Stimulated activated naive CD8-positive, alpha-beta T cell treated with anti-CD3 and anti-CD28 coated beads, Interleukin-15, Interleukin-2, amounts not matched to agents 100 ng/mL and 50 ng/mL, for 24 hours (primary cell): ENCODE results near the gene ZNF724.
A peak's percentile ranks its signal among the peaks of the same experiment; 100 is the strongest.
"Not testable (repeated sequence)": the region's sequence is repeated elsewhere in the genome, so short reads cannot be mapped to it uniquely, and the experiment has no call there.

Experiments
- H3K27ac Mint-ChIP-seq: one replicate; pipeline ENCODE4 v1.8.0; 2021; ENCODE audit warnings: mild to moderate bottlenecking, mixed read lengths
- H3K27me3 Mint-ChIP-seq: one replicate; pipeline ENCODE4 v1.8.0; 2021; ENCODE audit warnings: mixed read lengths
- H3K36me3 Mint-ChIP-seq: one replicate; pipeline ENCODE4 v1.8.0; 2021; ENCODE audit warnings: low read depth, mixed read lengths
- H3K4me1 Mint-ChIP-seq: one replicate; pipeline ENCODE4 v1.8.0; 2021; ENCODE audit warnings: low read depth, mixed read lengths
- H3K4me3 Mint-ChIP-seq: one replicate; pipeline ENCODE4 v1.8.0; 2021; ENCODE audit warnings: mild to moderate bottlenecking, mixed read lengths
- H3K9me3 Mint-ChIP-seq: one replicate; pipeline ENCODE4 v1.8.0; 2021; ENCODE audit warnings: mixed read lengths

Gene ZNF724

DNA sequence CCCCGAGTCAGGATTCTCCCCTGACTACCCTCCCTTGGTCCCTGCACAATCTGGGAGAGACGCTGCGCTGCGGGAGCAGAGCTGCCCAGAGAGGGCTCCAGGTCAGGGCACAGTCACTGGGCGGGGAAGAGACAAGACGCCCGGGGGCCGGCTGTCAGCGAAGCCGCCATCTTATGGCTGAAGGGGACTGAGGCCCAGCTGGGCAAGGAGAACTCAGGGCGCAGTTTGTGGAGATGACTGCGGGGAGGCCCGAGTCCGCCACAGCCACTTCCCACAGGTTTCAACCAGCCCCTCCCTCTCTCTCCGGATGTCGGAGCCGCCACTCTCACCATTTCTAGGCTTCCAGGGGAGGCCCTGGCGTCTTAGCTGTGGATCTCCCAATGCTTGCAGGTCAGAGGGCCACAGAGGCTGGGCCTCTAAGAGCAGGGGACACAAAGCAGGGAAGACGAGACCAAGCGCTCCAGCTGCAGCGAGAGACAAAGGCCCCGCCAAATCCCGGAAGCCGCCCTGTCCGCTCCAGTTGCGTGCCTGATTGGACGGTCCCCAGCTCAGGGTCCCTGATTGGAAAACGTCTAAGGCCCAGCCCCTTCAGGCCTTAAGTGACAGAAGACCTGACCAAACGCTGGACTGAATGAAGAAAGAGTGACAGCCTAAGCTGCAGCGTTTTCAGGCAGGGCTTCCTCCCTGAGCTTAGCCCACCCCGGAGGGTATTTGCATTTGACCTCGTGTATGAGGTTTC is at the start of gene ZNF724:
Gene ZNF724 (minus strand): TSS at position 484 of the 739 bp plus-strand sequence. CDS start 152 bp downstream, at position 332.
- Mint-ChIP-seq H3K36me3 (peaks cover 40% of the 10 kb centered on the region), H3K4me3 (peak within 1 kb of the TSS; percentile 94), H3K9me3 (no peaks in the 10 kb centered on the region), H3K27me3 (no peaks in the 10 kb centered on the region), H3K27ac (peak within 1 kb of the TSS; percentile 88), H3K4me1 (peaks cover 13% of the 10 kb centered on the region)

DNA sequence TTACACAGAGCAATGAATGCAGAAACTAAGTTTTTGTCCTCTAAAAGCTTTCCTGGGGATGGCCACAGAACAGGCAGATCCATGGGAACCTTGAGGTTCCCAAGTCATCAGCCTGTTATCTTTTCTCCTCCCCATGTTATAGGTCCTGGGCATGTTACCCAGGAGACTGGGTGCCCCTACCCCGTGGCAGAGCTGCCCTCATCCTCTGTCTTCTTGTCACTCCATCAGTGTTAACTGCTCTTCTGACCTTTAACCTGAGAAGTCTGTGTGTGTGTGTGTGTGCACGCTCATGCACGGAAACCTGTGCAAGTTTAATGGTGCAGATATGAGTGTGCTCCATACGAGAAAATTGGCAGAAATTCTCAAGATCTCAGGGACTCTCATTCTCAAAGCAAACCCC is 43.9 kb upstream of the ZNF724 start:
- H3K36me3 Mint-ChIP-seq = peaks cover 4% of the 10 kb centered on the region
- no peaks in the 10 kb centered on the region for H3K27me3 Mint-ChIP-seq
- no peaks in the 10 kb centered on the region for H3K4me1 Mint-ChIP-seq
- H3K4me3 Mint-ChIP-seq = no peak overlapping the region
- H3K9me3 Mint-ChIP-seq = peaks cover 19% of the 10 kb centered on the region
- H3K27ac Mint-ChIP-seq = no peak overlapping the region

DNA sequence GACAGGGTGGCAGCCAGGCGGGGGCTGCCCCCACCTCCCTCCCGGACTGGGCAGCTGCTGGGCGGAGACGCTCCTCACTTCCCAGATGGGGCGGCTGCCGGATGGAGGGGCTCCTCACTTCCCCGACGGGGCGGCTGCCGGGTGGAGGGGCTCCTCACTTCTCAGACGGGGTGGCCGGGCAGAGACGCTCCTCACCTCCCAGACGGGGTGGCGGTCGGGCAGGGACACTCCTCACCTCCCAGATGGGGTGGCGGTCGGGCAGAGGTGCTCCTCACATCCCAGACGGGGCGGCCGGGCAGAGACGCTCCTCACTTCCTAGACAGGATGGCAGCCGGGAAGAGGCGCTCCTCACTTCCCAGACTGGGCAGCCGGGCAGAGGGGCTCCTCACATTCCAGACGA is 39.8 kb upstream of the ZNF724 start:
- H3K36me3 Mint-ChIP-seq, H3K27ac Mint-ChIP-seq, H3K4me1 Mint-ChIP-seq, H3K4me3 Mint-ChIP-seq, H3K27me3 Mint-ChIP-seq: not testable (repeated sequence)
- peaks cover 17% of the 10 kb centered on the region for H3K9me3 Mint-ChIP-seq

DNA sequence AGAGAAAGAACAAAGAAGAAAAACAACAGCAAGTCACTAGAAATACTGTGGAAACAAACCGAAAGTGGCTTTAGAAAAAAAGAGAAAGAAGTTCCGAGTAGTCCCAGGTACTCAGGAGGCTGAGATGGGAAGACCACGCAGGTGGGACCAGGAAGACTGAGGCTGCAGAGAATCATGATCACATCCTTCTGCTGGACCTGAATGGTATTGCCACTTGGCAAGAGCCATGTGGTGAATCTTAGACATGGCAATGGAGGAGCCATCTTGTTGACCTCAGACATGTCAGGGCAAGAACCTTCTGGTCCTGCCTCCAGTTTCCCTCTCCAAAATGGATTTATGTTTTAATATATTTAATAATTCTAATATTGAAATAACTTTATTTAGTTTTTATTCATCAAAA is 37.4 kb upstream of the ZNF724 start:
- no peak overlapping the region for H3K4me3 Mint-ChIP-seq

DNA sequence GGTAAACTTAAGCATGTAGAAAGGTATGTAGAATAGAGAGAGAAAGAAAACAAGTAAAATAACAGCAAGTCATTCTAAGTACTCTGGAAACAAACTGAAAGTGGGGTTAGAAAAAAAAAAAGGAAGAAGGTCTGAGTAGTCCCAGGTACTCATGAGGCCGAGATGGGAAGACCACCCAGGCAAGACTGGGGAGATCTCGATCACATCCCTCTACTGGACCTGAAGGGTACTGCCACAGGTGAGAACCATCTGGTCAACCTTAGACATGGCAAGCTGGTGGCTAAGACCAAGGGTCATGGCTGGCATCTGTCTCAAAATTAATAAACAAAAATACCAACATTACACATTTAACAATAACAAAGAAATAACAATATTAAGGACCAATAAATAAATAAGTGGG is 36.3 kb upstream of the ZNF724 start:
- Mint-ChIP-seq H3K4me3 (no peak overlapping the region), H3K27me3 (no peaks in the 10 kb centered on the region), H3K9me3 (peaks cover 16% of the 10 kb centered on the region), H3K36me3 (peaks cover 3% of the 10 kb centered on the region), H3K4me1 (peaks cover 3% of the 10 kb centered on the region), H3K27ac (no peak overlapping the region)

More for the DNA sequence above, 37.4 kb upstream of the ZNF724 start:
- H3K9me3 Mint-ChIP-seq = peaks cover 16% of the 10 kb centered on the region
- H3K27me3 Mint-ChIP-seq = no peaks in the 10 kb centered on the region
- no peak overlapping the region for H3K27ac Mint-ChIP-seq
- H3K4me1 Mint-ChIP-seq = peaks cover 3% of the 10 kb centered on the region
- H3K36me3 Mint-ChIP-seq = peaks cover 3% of the 10 kb centered on the region

DNA sequence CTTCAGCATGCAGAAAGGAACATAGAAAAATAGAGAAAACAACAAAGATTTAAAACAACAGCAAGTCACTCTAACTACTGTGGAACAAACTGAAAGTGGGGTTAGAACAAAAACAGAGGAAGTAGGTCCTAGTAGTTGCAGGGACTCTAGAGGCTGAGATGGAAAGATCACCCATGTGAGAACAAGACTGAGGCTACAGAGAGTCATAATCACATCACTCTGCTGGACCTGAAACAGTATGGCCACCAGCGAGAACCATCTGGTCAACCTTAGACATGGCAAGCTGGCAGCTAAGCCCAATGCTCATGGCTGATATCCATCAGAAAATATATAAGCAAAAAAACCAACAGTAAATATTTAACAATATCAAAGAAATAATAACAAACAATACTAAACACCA is 35.8 kb upstream of the ZNF724 start:
- Mint-ChIP-seq H3K4me3 (no peak overlapping the region), H3K9me3 (peaks cover 16% of the 10 kb centered on the region), H3K4me1 (peaks cover 3% of the 10 kb centered on the region), H3K27me3 (no peaks in the 10 kb centered on the region), H3K36me3 (peaks cover 3% of the 10 kb centered on the region), H3K27ac (no peak overlapping the region)

DNA sequence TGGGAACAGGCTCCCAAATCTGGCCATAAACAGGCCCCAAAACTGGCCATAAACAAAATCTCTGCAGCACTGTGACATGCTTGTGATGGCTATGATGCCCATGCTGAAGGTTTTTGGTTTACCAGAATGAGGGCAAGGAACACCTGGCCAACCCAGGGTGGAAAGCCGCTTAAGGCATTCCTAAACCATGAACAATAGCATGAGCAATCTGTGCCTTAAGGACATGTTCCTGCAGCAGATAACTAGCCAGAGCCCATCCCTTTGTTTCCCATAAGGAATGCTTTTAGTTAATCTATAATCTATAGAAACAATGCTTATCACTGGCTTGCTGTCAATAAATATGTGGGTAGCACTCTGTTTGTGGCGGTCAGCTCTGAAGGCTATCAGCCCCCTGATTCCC is 35.1 kb upstream of the ZNF724 start:
- H3K4me1 Mint-ChIP-seq, H3K36me3 Mint-ChIP-seq, H3K27me3 Mint-ChIP-seq, H3K4me3 Mint-ChIP-seq, H3K27ac Mint-ChIP-seq: not testable (repeated sequence)
- peaks cover 16% of the 10 kb centered on the region for H3K9me3 Mint-ChIP-seq

DNA sequence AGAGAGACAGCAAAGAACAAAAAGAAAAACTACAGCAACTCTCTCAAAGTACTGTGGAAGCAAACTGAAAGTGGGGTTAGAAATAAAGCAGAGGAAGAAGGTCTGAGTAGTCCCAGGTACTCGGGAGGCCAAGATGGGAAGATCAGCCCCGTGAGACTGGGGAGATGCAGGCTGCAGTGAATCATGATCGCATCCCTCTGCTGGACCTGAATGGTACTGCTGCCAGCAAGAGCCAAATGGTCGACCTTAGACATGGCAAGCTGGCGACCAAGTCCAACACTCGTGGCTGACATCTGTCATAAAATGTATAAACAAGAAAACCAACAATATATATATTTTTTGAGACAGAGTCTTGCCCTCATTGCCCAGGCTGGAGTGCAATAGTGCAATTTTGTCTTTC is 33.7 kb upstream of the ZNF724 start:
- Mint-ChIP-seq H3K27me3 (no peaks in the 10 kb centered on the region), H3K36me3 (peaks cover 3% of the 10 kb centered on the region), H3K9me3 (peaks cover 16% of the 10 kb centered on the region), H3K27ac (no peak overlapping the region), H3K4me1 (peaks cover 3% of the 10 kb centered on the region), H3K4me3 (no peak overlapping the region)

DNA sequence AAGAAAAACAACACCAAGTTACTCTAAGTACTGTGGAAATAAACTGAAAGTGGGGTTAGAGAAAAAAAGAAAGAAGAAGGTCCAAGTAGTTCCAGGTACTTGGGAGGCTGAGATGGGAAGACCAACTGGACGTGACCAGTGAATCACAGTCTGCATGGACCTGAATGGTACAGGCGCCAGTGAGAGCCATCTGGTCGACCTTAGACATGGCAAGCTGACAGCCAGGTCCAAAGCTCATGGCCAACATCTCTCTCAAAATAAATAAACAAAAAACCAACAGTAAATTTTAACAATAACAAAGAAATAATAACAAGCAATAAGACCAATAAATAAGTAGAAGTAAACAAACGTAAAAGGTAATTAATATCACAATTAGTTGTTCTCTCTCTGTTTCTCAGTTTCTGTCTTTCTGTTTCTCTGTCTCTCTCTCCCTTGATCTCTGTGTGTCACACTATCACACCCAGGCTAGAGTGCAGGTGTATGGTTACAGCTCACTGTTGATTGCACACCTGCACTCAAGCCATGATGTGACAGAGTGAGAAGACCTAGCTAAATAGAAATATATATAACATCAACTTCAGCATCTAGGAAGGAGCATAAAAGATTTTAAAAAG is 31.6 kb upstream of the ZNF724 start:
- H3K9me3 Mint-ChIP-seq = peaks cover 10% of the 10 kb centered on the region
- H3K4me3 Mint-ChIP-seq = no peak overlapping the region
- peaks cover 3% of the 10 kb centered on the region for H3K36me3 Mint-ChIP-seq
- no peaks in the 10 kb centered on the region for H3K27me3 Mint-ChIP-seq
- peaks cover 3% of the 10 kb centered on the region for H3K4me1 Mint-ChIP-seq
- no peak overlapping the region for H3K27ac Mint-ChIP-seq

DNA sequence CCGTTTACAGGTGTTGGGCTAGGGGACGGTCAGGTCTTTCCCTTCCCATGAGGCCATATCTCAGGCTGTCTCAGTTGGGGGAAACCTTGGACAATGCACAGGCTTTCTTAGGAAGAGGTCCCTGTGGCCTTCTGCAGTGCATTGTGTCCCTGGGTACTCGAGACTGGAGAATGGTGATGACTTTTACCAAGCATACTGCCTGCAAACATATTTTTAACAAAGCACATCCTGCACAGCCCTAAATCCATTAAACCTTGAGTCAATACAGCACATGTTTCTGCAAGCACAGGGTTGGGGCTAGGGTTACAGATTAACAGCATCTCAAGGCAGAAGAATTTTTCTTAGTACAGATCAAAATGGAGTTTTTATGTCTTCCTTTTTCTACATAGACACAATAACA is 27.9 kb upstream of the ZNF724 start:
- not testable (repeated sequence) for H3K9me3 Mint-ChIP-seq, H3K36me3 Mint-ChIP-seq, H3K27ac Mint-ChIP-seq, H3K27me3 Mint-ChIP-seq, H3K4me1 Mint-ChIP-seq, H3K4me3 Mint-ChIP-seq

DNA sequence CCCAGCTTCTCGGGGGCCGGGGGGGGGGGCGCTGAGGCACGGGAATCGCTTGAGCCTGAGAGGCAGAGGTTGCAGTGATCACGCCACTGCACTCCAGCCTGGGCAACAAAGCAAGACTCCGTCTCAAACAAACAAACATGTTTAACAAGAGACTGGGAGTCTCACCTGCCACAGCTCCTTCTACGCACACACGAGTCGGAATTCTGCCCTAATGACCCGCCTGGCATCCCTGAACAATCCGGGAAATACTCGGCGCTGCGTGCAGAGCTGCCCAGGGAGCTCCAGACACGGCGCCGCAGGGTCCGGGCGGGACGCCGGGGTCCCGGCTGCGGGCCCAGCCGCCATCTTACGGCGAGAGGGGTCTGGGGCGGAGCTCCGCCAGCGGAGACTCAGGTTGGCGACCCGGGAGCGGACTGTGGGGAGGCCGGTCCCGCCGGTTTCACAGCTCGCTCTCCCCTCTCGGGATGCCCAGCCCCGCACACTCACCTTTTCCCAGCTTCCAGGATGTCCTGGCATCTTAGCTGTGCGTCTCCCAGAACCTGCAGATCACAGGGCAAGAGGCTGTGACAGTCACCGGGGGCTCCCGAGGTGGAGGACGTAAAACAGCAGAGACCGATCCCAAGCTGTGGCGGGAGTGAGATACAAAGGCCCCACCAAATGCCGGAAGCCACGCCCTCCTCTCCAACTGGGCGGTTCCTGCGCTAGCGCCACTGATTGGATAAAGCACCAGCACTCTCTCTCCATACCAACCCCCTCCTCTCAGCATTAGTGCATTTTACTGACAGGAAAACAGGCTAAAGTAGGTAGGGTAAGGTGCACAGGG is 23.6 kb upstream of the ZNF724 start:
- Mint-ChIP-seq H3K4me3 (peak overlapping the region; percentile 91), H3K4me1 (peaks cover 27% of the 10 kb centered on the region), H3K27ac (peak overlapping the region; percentile 83), H3K9me3 (no peaks in the 10 kb centered on the region), H3K27me3 (no peaks in the 10 kb centered on the region), H3K36me3 (peaks cover 33% of the 10 kb centered on the region)

DNA sequence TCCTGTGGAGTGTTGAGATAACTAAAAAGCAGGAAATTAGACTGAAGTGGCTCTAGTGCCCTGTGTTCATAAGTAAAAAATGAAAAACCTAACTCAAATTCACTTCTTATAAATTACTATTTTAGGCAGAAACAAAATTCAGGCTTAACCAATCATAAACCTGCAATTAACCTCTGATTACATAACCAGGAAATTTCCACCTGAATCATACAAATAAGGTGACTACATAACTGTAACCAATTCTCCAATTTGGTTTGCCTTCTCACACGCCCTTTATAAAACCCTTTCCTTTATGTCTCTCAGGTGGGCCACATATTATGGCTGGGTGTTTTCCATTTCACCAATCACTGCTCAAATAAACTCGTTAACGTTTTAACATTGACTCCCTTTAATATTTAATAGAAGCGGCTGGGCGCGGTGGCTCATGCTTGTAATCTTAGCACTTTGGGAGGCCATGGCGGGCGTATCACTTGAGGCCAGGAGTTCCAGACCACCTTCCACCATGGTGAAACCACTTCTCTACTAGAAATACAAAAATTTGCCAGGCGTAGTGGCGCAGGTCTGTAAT is 22.9 kb upstream of the ZNF724 start:
- H3K9me3 Mint-ChIP-seq = no peaks in the 10 kb centered on the region
- peaks cover 37% of the 10 kb centered on the region for H3K36me3 Mint-ChIP-seq
- no peaks in the 10 kb centered on the region for H3K27me3 Mint-ChIP-seq
- H3K27ac Mint-ChIP-seq = peak overlapping the region; percentile 83
- peaks cover 27% of the 10 kb centered on the region for H3K4me1 Mint-ChIP-seq
- peak overlapping the region; percentile 91 for H3K4me3 Mint-ChIP-seq

DNA sequence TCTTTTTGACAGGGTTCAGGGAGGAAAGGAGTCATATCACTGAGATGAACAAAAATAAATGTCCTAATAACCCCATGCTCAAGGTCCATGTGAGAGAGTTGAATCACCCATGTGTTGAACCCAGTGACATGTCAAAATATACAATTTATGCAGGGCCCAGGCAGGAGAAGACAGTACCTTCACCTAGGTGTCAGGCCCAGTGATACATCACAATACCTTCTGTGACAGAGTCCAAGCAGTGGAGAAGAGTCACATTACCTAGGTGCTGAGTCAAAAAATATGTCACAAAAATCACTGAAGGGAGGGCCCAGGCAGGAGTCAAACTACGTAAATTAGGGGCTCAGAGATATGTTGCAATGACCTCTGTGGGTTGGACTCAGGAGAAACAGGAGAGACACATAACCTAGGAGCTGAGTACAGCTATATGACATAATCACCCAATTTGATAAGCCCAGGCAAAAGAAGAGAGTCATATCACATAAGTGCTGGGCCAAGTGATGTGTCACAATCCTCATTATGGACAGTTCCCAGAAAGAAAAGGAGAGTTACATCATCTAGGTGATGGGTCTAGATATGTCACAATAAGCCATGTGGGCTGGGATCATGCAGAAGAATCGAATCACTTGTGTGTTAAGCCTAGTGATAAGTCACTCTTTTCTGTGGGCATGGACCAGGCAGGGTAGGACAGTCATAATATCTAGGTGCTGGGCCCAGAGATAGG is 13.8 kb upstream of the ZNF724 start:
- no peaks in the 10 kb centered on the region for H3K9me3 Mint-ChIP-seq
- H3K4me1 Mint-ChIP-seq = peaks cover 6% of the 10 kb centered on the region
- H3K36me3 Mint-ChIP-seq = peaks cover 67% of the 10 kb centered on the region
- H3K4me3 Mint-ChIP-seq = no peak overlapping the region
- no peaks in the 10 kb centered on the region for H3K27me3 Mint-ChIP-seq
- no peak overlapping the region for H3K27ac Mint-ChIP-seq

DNA sequence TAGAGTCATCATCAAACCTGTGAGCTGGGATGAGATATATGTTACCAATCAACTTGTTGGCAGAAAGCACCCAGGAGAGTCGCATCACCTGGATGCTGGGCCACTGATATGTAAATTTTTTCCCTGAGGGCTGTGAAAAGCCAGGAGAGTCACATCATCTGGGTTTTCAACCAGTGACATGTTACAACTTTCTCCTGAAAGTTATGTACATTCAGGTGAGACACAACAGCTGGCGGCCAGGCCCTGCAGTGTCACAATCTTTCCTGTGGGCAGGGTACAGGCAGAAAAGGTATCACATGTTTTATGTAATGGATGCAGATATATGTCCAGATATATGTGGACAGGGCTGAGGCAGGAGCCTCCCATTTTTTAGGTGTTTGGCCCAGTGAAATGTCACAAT is 13.2 kb upstream of the ZNF724 start:
- Mint-ChIP-seq H3K27me3 (no peaks in the 10 kb centered on the region), H3K4me3 (no peak overlapping the region), H3K27ac (no peak overlapping the region), H3K9me3 (no peaks in the 10 kb centered on the region), H3K4me1 (peaks cover 6% of the 10 kb centered on the region), H3K36me3 (peaks cover 68% of the 10 kb centered on the region)
